Osteocyte (in vitro differentiated cells): ENCODE results near the gene AMOTL1. TPM values are rescaled to one million over a fixed set of nuclear protein-coding genes. Genes with fewer than 3 reads are reported as not detected.
"Not testable (repeated sequence)": the region's sequence is repeated elsewhere in the genome, so short reads cannot be mapped to it uniquely, and the experiment has no call there.

ENCODE experiments used
- DNase-seq: peaks from one replicate; pipeline ENCODE4 v3.0.0; 2021; ENCODE audit warnings: mixed read lengths; ENCODE audit not compliant: unreplicated experiment; ENCODE audit errors: extremely low spot score
- H3K27ac Mint-ChIP-seq: one replicate; pipeline ENCODE4 v1.8.0; 2021; ENCODE audit warnings: mild to moderate bottlenecking, mixed read lengths; ENCODE audit not compliant: unreplicated experiment
- H3K27me3 Mint-ChIP-seq: one replicate; pipeline ENCODE4 v1.8.0; 2021; ENCODE audit warnings: mixed read lengths; ENCODE audit not compliant: unreplicated experiment
- H3K36me3 Mint-ChIP-seq: one replicate; pipeline ENCODE4 v1.8.0; 2021; ENCODE audit warnings: mixed read lengths; ENCODE audit not compliant: unreplicated experiment
- H3K4me1 Mint-ChIP-seq: one replicate; pipeline ENCODE4 v1.8.0; 2021; ENCODE audit warnings: mixed read lengths; ENCODE audit not compliant: unreplicated experiment
- H3K4me3 Mint-ChIP-seq: one replicate; pipeline ENCODE4 v1.8.0; 2021; ENCODE audit warnings: mild to moderate bottlenecking, moderate library complexity, mixed read lengths; ENCODE audit not compliant: unreplicated experiment
- H3K9me3 Mint-ChIP-seq: one replicate; pipeline ENCODE4 v1.8.0; 2021; ENCODE audit warnings: mixed read lengths; ENCODE audit not compliant: unreplicated experiment
- CTCF ChIP-seq: fragments of 200-600 bp; sonication (generic); IDR thresholded peaks from 2 replicates; pipeline ENCODE4 v1.5.0; 2021; ENCODE audit warnings: antibody characterized with exemption, mild to moderate bottlenecking, moderate library complexity
- total RNA-seq: library from RNA; stranded (reverse); gene quantifications from 2 replicates; pipeline ENCODE4 v1.2.1, GENCODE V29; 2021

Gene AMOTL1
- total RNA-seq, 1 donor from 2014 or later = 66.6 TPM

DNA sequence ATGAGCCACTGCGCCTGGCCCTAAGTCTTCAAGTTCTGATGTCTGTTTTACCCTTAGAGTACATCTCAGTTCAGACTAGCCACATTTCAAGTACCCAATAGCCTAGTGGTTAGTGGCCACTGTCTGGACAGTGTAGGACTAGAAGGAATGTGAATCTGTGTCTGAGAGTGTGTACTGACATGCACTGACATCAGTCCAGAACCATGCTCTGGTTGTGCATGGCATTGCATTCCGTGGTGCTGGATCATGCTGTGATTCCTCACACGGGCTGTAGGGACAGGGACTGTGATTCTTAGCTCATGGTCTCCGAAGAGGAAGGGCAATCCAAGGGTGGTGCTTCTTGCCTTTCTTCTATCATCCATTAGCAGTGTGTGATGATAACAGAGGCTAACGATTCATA, 41.1 kb downstream of the AMOTL1 start:
- Mint-ChIP-seq H3K36me3 (peaks cover 34% of the 10 kb centered on the region), H3K27ac (no peak overlapping the region)

GRCh38 chr11:94812724-94813720, 44.9 kb downstream of the AMOTL1 start:
- not testable (repeated sequence) for H3K4me3 Mint-ChIP-seq, H3K27me3 Mint-ChIP-seq, DNase-seq, H3K9me3 Mint-ChIP-seq
- Mint-ChIP-seq H3K27ac (peak overlapping the region; percentile 44), H3K36me3 (peaks cover 37% of the 10 kb centered on the region), H3K4me1 (peaks cover 31% of the 10 kb centered on the region)

More for the DNA sequence above, 41.1 kb downstream of the AMOTL1 start:
- no peak for TF ChIP-seq CTCF
- peaks cover 58% of the 10 kb centered on the region for H3K4me1 Mint-ChIP-seq
- H3K9me3 Mint-ChIP-seq = peaks cover 7% of the 10 kb centered on the region
- DNase-seq = no peak
- no peak overlapping the region for H3K4me3 Mint-ChIP-seq
- no peaks in the 10 kb centered on the region for H3K27me3 Mint-ChIP-seq

- no peak for TF ChIP-seq CTCF
- Mint-ChIP-seq H3K36me3 (peaks cover 50% of the 10 kb centered on the region), H3K4me1 (peaks cover 27% of the 10 kb centered on the region), H3K27me3 (no peaks in the 10 kb centered on the region), H3K4me3 (no peak overlapping the region), H3K27ac (no peak overlapping the region), H3K9me3 (peaks cover 7% of the 10 kb centered on the region)
- DNase-seq = no peak
These were observed 46.3 kb downstream of the AMOTL1 start for GRCh38 chr11:94814272-94814976.

DNA sequence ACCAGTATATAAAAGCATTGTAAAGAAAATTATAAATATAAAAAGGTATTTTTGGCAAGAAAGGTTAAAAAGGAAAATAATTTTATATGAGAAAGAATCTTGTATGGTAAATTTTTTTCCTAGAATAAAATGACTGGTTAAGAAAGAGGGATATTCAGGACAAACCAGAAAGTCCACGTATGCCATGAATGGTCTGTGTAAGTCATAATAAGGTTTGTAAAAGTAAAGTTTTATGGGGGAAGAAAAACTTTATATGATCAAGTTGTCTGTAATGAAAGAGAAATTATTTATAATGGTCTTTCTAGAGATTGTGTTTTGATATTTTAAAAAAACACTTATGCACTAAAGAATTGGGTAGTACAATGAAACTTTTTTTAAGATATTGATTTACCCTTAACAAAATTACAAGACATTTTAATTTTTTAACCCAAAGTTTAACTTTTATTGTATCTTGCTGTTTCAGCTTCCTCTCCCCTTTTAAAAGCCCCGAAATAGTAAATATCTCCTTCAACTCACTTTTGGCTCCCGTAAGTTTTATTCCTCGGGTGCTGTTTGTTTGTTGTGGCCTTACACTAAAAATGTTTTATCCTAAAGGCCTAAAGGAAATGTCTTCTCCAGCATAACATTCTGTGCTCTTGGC, 47.7 kb downstream of the AMOTL1 start:
- TF ChIP-seq CTCF = no peak
- Mint-ChIP-seq H3K4me3 (no peak overlapping the region), H3K4me1 (peaks cover 17% of the 10 kb centered on the region), H3K27ac (no peak overlapping the region), H3K36me3 (peaks cover 60% of the 10 kb centered on the region), H3K9me3 (peaks cover 7% of the 10 kb centered on the region), H3K27me3 (no peaks in the 10 kb centered on the region)
- no peak for DNase-seq

DNA sequence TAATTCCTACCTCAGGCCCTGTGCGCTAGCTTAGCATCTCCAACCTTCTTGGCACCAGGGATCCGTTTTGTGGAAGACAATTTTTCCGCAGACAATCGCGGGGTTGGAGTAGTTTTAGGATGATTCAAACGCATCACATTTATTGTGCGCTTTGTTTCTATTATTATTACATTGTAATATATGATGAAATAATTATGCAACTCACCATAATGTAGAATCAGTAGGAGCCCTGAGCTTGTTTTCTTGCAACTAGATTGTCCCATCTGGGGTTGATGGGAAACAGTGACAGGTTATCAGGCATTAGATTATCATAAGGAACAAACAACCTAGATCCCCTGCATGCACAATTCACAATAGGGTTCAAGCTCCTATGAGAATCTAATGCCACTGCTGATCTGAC, 52.3 kb downstream of the AMOTL1 start:
- Mint-ChIP-seq H3K36me3 (peaks cover 70% of the 10 kb centered on the region), H3K27ac (no peak overlapping the region)

More for the DNA sequence above, 52.3 kb downstream of the AMOTL1 start:
- H3K4me1 Mint-ChIP-seq = no peaks in the 10 kb centered on the region
- no peak for TF ChIP-seq CTCF
- H3K27me3 Mint-ChIP-seq = no peaks in the 10 kb centered on the region
- DNase-seq = no peak
- no peak overlapping the region for H3K4me3 Mint-ChIP-seq
- H3K9me3 Mint-ChIP-seq = no peaks in the 10 kb centered on the region
